Tongue (tissue), 2 donors: ENCODE data around the gene DCTN3. TPM values are rescaled to one million over a fixed set of nuclear protein-coding genes. Genes with fewer than 3 reads are reported as not detected.
"Not testable (repeated sequence)": the region's sequence is repeated elsewhere in the genome, so short reads cannot be mapped to it uniquely, and the experiment has no call there.

Experiments
- DNase-seq: peaks from one replicate; pipeline ENCODE4 v3.0.0-alpha.2; 2015
- total RNA-seq: library from RNA; depleted of rRNA; stranded (reverse); fragments of >200 nt; gene quantifications from one replicate; pipeline ENCODE4 v1.2.3, GENCODE V29; 2014

The DCTN3 gene
- total RNA-seq, 1 donor from 2014 or later: 90.7 TPM

DNA sequence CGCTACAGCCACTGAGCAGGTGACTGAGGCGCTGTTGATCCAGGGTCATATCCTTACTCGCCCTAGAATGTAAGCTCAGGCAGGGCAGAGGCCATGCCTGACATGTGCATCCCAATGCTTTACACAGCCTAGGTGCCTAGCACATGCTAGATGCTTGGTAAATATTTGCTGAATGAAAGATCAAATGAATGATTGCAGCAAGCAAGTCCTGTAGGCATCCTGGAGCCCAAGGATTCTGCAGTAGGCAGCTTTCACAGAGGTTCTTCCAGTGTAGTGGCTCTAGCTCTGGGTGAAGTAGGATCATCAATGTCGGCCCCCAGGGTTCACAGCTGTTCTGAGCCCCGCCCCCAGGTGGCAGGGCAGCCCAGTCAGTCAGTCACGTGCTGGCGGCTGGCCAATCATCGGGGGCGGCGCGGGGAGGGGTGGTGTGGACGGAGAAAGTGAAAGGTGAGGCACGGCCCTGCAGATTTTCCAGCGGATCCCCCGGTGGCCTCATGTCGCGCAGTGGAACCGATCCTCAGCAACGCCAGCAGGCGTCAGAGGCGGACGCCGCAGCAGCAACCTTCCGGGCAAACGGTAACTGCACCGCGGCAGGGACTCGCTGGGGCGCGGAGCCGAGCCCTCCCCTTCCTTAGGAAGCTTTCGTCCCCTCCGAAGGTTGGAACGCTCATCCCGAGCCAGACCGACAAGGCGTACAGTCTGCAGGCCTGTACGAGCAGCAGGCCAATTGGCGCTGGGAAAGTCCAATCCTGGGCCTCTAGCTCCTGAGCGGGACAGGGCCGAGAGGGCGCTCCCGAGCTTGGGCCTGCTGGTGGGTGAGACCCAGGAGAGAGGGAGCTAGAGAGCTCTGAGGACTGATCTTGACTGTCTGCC is 26.2 kb upstream of the DCTN3 start, which contains the start of gene GALT:
GALT (plus strand) TSS at position 465 of the 873 bp plus-strand sequence; CDS start at position 495, 30 bp downstream.
- peak; percentile 97 for DNase-seq

DNA sequence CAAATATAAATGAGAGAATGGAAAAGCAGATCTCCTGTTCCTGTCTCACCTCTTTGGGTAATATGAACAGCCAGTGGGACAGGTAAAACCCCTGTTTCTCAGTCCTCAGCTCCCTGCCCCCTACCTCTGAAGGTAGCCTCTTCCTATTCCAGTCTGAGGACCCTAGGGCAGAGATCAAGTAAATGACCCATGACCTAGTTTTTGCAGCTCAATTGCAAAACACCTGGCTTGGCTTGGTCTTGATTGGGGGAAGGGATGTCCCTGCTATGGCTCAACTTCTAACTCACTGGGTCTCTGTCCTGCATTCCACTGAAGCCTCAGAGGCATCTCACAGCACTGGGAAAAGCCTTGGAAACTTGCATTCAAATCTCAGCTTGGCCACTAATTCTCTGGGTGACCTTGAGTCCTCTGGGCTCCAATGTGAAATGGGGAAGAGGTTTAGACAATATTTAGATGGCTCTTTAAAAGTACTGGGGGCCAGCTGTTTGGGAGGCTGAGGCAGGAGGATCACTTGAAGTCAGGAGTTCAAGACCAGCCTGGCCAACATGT is 24.5 kb upstream of the DCTN3 start:
- DNase-seq: no peak

DNA sequence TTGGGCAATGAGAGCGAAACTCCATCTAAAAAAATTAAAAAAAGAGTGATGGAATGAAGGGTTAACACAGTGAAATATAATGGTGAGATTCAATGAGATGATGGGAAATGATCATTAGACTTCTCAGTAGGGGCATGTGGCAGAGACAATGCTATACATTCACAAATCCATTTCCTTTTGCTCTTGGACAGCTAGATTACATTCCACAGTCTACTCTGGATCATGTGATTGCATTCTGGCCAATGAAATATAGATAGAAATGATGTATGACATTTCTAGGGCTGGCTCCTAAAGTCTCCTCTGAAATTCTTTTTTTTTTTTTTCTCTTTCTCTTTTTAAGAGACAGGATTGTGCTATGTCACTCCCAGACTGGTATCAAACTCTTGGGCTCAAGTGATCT is 22.4 kb upstream of the DCTN3 start:
- DNase-seq: no peak

DNA sequence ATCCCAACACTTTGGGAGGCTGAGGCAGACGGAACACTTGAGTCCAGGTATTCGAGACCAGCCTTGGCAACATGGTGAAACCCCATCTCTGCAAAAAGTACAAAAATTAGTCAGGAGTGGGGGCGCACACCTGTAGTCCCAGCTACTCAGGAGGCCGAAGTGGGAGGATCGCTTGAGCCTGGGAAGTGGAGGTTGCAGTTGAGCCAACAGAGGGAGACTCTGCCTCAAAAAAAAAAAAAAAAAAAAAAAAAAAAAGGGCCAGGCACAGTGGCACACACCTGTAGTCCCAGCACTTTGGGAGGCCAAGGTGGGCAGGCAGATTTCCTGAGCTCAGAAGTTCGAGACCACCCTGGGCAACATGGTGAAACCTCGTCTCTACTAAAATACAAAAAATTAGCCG is 19.0 kb upstream of the DCTN3 start:
- not testable (repeated sequence) for DNase-seq

DNA sequence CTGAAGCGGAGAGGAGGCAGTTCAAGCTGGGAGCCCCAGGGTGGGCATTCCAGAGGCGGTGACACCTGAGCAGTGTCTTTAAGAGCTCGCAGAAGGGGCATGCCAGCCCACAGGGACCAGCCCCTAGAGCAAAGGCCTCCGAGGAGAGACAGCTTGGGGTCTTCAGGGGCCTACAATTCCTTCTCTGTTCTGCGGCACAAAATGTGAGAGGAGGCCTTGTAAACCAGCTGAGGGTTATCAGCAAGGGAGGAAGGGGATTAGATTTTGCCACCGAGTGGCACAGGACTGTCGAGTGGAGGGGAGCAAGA is 17.8 kb upstream of the DCTN3 start:
- no peak for DNase-seq

DNA sequence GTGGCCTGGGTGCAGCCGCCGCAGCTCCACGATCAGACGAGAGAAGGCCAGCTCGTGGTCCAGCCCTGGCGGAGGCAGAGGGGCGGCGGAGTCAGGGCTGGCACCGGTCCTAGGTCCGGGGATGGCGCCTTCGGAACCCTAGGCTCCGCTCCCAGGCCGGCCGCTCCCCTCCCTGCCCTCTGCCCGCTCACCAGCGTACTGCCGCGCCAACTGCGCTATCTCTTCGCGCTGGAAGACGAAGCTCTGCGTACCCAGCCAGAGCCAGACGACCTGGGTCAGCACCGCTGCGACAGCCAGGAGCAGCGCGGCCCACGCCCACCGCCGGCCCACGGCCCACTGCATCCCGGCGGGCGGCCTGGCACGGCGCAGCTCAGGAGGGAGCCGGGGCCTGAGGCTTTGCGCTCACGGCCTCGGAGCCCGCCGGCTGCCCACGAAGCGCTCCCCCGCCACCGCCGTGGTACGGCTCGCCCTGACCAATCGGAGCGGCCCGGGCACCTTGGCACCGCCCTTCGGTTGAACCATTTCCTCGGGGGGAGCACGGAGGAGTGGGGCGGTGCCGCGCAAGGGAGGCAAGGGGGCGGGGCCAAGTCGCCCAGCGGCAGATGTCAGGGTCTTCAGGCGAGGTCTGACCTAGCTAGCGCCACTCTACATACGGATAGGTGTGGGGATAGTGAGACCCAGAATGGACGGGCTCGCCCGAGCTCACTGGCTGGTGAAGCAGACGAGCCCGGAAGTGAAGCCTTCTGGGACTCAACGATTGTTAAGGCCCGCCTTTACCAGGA is 17.3 kb upstream of the DCTN3 start, which contains the start of gene SIGMAR1:
SIGMAR1 (minus strand) TSS at position 432 of the 782 bp plus-strand sequence; CDS start at position 342, 90 bp downstream.
- peak; percentile 97 for DNase-seq

DNA sequence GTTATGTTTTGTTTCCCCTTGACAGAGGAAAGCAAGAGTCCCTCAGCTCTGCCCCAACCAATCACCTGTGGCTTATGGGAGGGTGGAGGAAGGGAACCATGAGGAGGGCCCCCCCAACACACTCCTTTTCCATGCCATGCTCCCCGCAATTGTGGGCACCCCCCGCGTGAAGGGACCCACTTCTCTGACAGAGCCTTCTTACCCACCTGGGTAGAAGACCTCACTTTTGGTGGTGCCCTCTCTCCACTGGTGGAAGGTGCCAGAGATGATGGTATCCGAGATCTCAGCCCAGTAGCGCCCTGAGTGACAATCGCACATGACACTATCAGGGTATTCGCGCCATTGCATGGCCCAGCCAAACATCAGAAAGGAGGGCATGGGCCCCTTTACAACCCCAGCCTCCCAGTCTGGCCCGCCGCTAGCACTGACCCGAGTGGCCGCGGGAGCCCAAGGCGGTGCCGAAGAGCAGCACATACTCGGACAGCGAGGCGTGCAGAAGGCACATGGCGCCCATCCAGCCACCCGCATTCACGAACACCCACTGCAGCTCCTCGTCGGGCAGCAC is 16.6 kb upstream of the DCTN3 start:
- DNase-seq: peak; percentile 25

DNA sequence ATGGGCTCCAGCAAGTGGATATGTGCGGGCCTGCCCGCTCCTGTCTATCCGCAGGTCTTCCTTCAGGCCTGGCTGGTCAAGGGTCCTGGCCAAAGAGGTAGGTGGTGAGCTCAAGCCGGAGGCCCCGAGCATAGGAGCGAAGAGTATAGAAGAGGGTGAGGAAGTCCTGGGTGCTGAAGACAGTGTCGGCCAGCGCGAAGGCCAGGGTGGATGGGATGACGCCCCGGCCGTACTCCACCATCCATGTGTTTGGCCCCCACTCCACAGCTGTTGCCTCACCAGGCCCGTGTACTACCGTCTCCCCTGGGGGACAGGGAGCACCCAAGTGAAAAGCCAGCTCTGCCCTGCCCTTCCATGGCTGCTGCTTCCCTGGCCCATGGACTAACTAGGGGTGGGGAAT is 15.3 kb upstream of the DCTN3 start:
- no peak for DNase-seq

DNA sequence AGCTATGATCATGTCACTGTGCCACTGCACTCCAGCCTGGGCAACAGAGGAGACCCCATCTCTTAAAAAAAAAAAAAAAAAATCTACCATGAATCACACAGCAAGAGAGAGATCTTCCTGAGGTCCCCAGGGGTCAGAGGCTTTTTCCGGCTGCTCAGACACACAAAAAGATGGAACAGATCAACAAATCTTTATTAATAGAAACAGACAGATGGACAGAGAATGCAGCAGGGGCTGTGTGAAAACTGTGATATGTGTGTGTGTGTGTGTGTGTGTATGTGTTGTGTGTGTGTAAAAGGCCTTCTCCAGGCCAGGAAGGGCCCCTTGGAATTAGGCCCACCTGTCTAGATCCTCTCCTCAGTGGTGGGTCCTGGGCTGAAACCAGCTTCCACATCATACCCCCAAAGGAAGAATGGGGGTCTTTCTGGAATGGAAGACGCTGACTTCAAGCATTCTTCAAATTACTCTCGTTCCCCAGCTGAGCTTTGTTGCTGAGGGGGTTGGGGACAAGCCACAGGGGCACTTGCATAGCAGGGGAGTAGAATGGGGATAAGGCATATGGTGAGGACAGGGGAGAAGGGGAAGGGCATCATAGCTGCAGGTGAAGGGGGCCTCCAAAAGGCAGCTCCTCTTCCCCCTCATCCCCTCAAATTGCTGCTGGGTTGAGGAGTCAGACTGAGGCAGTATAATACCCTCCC is 14.4 kb upstream of the DCTN3 start:
- no peak for DNase-seq

DNA sequence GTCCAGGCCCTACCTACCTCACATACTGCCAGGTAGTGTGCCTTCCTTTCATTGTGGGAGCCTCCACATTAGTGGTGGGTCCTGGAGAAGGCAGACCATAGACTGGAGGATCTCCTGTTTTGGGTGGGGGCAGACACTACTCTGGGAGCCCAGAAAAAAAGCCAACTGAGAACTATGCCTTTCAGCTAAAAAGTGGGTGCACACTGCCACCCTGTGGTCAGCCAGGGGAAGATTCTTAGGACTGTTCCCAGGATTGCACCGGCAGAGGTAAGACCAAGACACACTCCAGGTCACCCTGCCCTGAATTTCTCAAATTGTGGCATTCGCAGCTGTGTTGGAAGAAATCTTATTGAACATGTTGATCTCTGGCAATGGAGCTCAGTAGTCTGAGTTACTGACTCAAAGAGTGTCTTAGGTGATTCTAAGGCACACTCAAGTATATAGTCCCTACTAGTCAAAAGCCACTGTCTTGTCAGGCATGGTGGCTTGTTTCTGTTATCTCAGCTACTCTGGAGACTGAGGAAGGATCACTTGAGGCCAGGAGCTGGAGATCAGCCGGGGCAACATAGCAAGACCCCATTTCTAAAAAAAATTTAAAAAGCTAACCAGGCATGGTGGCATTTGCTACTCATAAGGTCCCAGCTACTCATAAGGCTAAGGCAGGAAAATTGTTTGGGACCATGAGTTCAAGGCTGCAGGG is 13.7 kb upstream of the DCTN3 start:
- peak; percentile 80 for DNase-seq

DNA sequence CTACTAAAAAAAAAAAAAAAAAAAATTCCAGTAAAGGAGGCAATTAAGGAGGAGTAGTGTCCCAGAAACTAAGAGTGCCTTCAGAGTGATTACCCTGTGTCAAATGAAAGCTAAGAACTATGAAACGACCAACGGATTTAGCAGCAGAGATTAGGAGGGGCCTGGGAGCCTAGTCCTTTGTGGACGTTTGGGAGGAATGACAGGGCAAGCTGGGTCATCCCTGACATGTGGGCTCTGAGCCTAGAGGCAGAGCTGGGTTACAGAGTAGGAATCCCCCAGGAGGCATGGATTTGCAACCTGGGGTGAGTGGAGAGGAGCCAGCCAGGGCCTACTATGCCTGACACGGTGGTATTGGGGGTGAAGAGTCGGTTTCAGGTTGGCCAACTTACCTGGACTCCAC is 12.9 kb upstream of the DCTN3 start:
- DNase-seq: no peak

DNA sequence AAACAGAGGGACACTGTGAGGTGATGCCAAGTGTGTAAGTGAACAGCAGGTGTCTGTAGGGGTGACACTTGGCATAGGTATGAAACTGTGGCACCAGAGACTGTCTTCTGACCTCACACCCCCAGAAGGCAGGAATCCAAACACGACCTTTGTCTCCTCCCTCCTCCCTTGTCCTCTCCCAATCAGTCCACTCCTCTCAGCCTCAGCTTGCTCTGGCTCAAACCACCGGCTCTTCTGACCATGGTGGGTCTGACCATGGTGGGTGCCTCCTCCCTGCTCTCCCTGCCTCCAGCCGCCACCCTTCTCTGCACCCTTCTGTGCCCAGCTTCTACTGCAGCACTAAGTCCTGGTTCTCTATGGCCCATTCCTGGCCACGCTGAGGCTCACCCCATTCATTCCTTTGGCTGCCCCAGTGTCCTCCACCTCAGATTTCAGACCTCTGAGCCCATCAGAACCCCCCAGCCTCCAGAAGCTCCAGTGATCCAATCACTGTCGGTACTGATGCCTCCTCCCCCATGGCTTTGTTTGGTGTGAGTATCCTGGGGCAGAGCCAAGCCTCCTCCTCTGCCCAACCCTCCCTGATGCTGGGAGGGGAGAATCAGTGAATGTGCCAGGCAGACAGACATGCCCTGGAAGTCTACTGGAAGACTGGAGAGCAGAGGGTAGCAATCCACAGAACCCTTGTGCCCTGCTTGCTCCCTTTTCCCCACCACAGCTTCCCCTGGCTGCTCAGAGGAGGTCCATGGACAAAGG is 10.3 kb upstream of the DCTN3 start:
- DNase-seq: no peak

DNA sequence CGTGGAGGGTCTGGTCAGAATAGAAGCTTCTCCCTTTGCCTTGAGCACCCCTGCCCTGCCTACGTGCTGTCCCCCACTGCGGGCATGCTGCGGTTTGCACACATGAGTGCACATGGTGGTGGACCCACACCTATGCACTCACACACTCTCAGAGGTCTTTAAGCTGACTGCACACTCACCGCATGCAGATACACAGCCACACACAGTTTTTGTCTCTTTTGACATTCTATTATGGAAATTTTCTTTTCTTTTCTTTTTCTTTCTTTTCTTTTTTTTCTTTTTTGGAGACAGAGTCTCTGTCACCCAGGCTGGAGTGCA is 9.2 kb upstream of the DCTN3 start:
- DNase-seq: no peak

DNA sequence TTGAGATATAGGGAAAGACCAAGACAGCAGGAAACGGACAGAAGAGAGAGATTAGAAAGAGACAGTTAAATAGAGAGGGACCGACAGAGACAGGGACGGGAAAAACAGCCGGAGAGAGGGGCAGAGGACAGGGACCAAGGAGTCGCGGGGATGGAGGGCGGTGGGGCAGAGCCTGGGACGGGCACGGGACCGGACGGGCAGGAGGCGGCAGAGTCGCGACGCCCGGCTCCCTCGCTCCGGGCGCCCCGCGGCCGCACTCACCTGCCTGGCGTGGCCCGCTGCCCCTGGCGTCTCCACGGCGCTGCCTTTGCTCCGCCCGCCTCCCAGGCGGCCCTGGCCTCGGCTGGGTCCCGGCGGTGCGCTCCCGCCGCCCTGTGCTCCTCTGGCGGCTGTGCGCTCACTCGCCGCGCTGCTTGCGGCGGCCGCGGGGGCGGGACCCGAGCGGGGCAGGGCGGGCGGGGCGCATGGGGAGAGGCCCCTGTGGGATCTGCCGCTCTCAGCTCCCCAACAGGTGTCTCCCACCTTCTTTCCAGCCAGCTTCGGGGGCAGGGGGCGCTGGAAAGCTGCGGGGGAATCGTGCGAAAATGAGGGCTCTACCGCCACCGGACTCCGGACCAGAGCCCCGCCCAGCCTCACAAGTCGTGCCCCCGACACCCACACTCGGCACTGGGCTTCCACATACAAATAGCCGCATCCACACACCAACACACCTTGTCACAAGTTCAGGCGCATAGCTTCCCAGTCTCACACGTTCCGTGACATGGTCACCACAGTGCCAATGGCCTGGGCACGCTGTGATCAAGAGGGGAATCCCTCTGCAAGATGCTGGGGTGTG is 8.6 kb upstream of the DCTN3 start, which contains the start of gene ARID3C:
ARID3C (minus strand) TSS at position 411 of the 835 bp plus-strand sequence. CDS start 1,052 bp downstream, outside the sequence.
- no peak for DNase-seq

DNA sequence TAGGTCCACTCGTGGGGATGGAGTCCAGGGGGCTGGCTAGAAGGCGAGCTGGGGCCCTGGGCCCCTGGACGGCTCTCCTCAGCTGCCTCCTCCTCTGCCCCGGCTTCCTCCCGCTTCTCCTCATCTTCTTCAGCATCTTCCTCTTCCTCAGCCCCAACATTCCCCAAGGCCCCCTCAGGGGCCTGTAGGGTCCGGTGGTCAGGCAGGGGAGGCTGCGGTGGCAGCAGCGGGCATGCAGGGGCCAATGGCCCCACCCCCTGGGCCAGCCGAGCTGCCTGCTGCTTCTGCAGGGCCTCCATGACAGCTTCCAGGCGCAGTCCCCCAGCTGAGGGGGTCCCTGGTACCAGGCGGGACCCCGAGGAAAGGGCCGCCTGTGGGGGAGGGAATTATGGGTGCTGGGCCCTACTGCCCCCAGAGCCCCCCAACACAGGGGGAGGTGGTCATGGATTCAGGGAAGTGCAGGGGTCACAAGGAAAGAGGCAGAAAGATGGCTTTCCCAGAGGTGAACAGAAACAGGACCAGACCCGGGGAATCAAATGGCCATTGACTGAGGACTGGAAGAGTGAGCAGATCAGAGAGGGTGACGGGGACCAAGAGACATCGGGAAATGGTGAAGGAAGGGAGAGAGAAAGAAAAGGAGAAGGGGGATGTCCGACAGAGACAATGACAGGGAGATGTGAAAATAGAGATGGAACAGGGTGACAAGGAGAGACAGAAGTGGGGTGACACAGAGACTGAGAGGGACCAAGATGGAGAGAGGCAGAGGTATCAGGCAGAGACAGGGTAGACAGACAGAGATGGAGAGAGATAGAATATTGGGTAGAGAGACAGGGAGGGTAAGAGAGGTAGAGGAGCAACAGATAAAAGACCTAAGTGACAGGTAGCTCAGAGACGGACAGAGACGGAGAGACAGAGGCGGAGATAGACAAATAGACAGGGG is 7.7 kb upstream of the DCTN3 start:
- DNase-seq: no peak

DNA sequence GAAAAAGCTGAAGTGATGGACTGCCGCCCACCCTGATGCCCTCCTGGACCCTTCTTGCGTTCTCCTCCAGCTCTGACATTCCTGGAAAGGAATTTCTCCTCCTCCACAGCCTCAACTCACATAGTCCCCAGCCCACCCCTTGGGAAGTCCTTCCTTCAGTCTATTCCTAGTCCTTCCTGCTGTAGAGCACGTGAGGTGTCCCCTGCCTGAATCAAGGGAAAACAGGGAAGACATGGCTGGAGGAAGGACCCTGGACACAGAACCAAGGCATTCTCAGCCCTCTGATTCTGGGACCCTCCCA is 4.8 kb upstream of the DCTN3 start:
- no peak for DNase-seq

DNA sequence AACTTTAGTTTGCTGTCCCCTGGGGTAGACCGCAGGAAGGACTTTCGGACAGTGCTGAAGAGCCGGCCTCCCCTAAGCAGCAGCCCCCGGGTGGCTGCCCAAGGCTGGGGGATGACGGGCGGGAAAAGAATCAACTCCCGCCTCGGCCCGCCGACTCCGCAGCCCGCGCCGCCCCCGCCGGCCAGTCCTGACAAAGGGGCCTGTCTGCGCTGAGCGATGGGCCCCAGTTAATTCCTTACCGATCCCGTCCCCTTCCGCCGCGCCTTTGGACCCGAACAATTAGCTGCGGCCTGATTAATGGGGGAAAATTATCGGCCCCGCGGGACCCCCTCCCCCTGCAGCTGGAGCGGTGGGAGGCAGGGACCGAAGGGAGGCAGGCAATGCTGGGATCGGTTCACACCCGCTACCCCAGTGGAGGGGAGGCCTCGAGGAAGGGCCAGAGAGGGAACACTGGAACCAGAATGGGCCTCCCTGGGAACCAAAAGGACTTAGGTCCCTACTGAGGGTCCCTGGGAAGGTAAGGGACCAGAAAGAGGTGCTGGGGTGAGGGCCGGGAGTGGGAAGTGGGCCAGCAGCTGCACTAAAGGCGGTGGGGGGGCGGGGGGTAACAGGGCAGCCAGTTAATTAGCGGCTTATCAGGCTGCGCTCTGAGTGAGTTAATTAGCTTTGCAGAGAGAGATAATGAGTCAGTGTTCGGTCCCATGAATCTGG is 4.3 kb upstream of the DCTN3 start:
- DNase-seq: no peak
